Activated naive CD8-positive, alpha-beta T cell treated with anti-CD3 and anti-CD28 coated beads, Interleukin-2, amount 10 ng/mL, durations not matched to agents 7 days and 5 days (primary cell): ENCODE measurements around the gene ARSI. TPM values are rescaled to one million over a fixed set of nuclear protein-coding genes. Genes with fewer than 3 reads are reported as not detected.

Experiments
- ATAC-seq: fragments of 150-1000 bp; cut with Tn5 transposase; one replicate; pipeline ENCODE4 v1.10.0; 2021; ENCODE audit warnings: low read depth, moderate library complexity
- POLR2A ChIA-PET: fragments of 350-600 bp; sonication (Branson Sonifier 250); formaldehyde crosslinking; loops from one replicate; lab custom pipeline; 2021; ENCODE audit warnings: antibody characterized with exemption; lab: Charles Lee
- DNase-seq: peaks from one replicate; pipeline ENCODE4 v3.0.0; 2021
- H3K27ac Mint-ChIP-seq: one replicate; pipeline ENCODE4 v1.8.0; 2022; ENCODE audit warnings: mild to moderate bottlenecking, mixed read lengths
- H3K27me3 Mint-ChIP-seq: one replicate; pipeline ENCODE4 v1.8.0; 2022; ENCODE audit warnings: mild to moderate bottlenecking, moderate library complexity, mixed read lengths
- H3K36me3 Mint-ChIP-seq: one replicate; pipeline ENCODE4 v1.8.0; 2021; ENCODE audit warnings: mild to moderate bottlenecking, mixed read lengths
- H3K4me1 Mint-ChIP-seq: one replicate; pipeline ENCODE4 v1.8.0; 2021; ENCODE audit warnings: mixed read lengths
- H3K4me3 Mint-ChIP-seq: one replicate; pipeline ENCODE4 v1.8.0; 2022; ENCODE audit warnings: mild to moderate bottlenecking, moderate library complexity, mixed read lengths
- H3K9me3 Mint-ChIP-seq: one replicate; pipeline ENCODE4 v1.8.0; 2021; ENCODE audit warnings: mixed read lengths
- total RNA-seq, 2 experiments: library from RNA; stranded (reverse); gene quantifications; one replicate each; pipeline ENCODE4 v1.2.3, GENCODE V29; 2021

ARSI gene
- total RNA-seq, 2 experiments from 2014 or later: not detected

DNA sequence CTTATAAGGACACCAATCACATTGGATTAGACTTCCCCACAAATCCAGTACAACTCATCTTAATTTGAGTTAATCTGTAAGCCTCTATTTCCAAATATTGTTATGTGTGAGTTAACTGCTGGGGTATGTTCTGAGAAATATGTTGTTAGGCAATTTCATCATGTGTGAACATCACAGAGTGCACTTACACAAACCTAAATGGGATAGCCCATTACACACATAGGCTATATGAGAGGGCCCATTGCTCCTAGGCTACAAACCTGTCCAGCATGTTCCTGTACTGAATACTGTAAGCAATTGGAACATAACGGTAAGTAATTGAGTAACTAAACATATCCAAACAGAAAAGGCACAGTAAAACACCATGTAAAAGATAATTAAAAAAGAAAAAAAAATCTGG lies 19.1 kb upstream of the ARSI start:
- no peak for ATAC-seq
- Mint-ChIP-seq H3K27me3 (peaks cover 17% of the 10 kb centered on the region), H3K9me3 (peaks cover 2% of the 10 kb centered on the region), H3K4me3 (no peak overlapping the region), H3K36me3 (no peaks in the 10 kb centered on the region), H3K27ac (no peak overlapping the region), H3K4me1 (peaks cover 2% of the 10 kb centered on the region)
- no peak for DNase-seq
- POLR2A ChIA-PET: no interaction called here

DNA sequence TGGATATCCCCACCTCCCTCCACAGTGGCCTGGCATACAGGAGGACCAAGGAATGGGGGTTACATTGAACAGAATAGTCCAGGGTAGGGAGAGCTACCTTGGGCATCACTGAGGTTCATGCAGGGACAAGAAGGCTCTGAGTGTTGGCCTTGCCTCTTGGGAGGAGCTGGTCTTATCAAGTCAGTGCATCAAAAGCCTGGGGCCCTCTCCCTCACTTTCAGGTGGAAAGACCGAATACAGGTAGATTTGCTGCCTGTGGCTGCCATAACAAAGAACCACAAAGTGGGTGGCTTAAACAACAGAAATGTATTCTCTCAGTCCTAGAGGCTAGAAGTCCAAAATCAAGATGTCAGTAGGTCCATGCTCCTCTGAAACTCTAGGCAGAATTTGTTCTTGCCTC lies 18.5 kb upstream of the ARSI start:
- H3K4me3 Mint-ChIP-seq: no peak overlapping the region
- H3K4me1 Mint-ChIP-seq: peaks cover 2% of the 10 kb centered on the region
- peaks cover 2% of the 10 kb centered on the region for H3K9me3 Mint-ChIP-seq
- H3K36me3 Mint-ChIP-seq: no peaks in the 10 kb centered on the region
- POLR2A ChIA-PET: no interaction called here
- DNase-seq (no peak), ATAC-seq (no peak)
- H3K27me3 Mint-ChIP-seq: peaks cover 17% of the 10 kb centered on the region
- no peak overlapping the region for H3K27ac Mint-ChIP-seq

DNA sequence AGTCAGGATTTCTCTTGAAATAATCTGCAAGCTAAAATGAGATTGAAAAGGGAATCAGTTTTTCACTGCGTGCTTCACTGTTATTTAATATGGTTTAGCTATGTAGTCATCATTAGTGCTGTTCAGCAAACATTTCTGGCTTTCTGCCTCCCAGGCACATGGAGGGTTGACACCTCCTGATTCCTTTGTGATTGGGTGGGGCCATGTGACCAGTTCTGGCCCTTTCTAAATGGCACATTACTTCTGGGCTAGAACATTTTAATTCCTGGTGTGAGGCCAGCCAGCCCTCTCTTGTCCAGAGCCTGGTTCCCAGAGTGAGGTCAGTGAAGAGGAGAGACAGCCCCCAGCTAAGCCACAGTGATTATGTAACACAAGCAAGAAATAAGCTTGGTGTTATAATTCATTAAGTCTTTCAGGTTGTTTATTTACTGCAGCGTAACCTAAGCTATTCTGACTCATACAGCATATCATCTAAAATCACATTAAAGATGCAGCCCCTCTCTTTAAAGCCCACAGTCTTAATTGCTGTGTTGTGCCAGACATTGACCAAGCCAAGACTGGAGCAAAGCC lies 17.4 kb upstream of the ARSI start:
- H3K27ac Mint-ChIP-seq: no peak overlapping the region
- H3K4me3 Mint-ChIP-seq: no peak overlapping the region
- H3K9me3 Mint-ChIP-seq: peaks cover 2% of the 10 kb centered on the region
- H3K36me3 Mint-ChIP-seq: no peaks in the 10 kb centered on the region
- H3K27me3 Mint-ChIP-seq: peaks cover 19% of the 10 kb centered on the region
- no peak for ATAC-seq
- POLR2A ChIA-PET: no interaction called here
- no peak for DNase-seq
- H3K4me1 Mint-ChIP-seq: peaks cover 2% of the 10 kb centered on the region

- H3K4me3 Mint-ChIP-seq: no peak overlapping the region
- DNase-seq (no peak), ATAC-seq (no peak)
- H3K27ac Mint-ChIP-seq: peak overlapping the region; percentile 33
- H3K36me3 Mint-ChIP-seq: no peaks in the 10 kb centered on the region
- peaks cover 2% of the 10 kb centered on the region for H3K9me3 Mint-ChIP-seq
- peaks cover 18% of the 10 kb centered on the region for H3K27me3 Mint-ChIP-seq
- peaks cover 2% of the 10 kb centered on the region for H3K4me1 Mint-ChIP-seq
- POLR2A ChIA-PET: no interaction called here
Observed at GRCh38 chr5:150319484-150319790, 16.7 kb upstream of the ARSI start.

DNA sequence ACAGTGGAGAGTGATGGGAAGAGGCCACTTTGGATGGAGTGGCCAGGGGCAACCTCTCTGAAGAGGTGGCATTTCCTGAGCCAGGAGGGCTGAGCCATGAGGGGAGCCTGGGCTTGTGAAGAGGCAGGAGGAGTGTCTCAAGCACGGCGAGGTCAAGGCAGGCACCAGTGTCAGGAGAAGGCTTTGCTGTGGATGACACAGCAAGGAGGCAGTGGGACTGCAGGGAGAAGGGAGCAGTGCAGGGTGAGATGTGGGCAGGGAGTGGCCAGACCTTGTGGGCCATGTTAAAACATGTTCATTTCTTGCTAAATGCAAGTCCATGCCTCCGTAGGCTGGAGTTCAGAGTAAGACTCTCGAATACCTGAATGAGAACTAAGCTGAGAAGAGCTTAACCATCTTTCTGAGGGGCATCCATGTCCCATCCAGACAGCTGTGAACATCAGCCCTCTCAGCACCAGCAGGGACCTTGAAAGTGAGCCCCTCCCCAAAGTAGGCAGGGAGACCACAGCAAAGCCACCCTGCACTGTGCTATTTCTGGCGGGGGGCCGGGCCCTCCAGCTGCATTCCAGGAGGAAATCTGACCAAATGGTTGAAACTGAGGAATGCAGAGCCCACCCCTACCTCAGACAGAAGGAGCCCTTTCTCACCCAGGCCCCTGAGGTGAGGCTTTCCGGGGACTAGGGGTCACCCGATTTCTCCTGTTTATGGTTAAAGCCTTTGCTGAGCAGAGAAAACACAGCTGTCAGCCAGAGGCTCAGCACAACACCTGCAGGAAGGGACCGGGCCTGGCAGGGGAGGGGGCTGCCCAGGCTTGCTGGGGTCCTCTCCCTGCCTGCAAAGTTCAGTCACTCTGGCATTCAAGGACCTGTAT lies 16.1 kb upstream of the ARSI start:
- POLR2A ChIA-PET: no interaction called here
- ATAC-seq: no peak

GRCh38 chr5:150317048-150318003 lies 14.6 kb upstream of the ARSI start:
- no peak for DNase-seq
- POLR2A ChIA-PET: no interaction called here
- peaks cover 18% of the 10 kb centered on the region for H3K27me3 Mint-ChIP-seq
- no peak overlapping the region for H3K27ac Mint-ChIP-seq
- H3K4me1 Mint-ChIP-seq: peaks cover 4% of the 10 kb centered on the region
- no peaks in the 10 kb centered on the region for H3K36me3 Mint-ChIP-seq
- no peak overlapping the region for H3K4me3 Mint-ChIP-seq
- ATAC-seq: no peak
- H3K9me3 Mint-ChIP-seq: peaks cover 2% of the 10 kb centered on the region

More for the DNA sequence above, 16.1 kb upstream of the ARSI start:
- no peak for DNase-seq
- H3K27ac Mint-ChIP-seq: no peak overlapping the region
- H3K4me3 Mint-ChIP-seq: no peak overlapping the region
- peaks cover 18% of the 10 kb centered on the region for H3K27me3 Mint-ChIP-seq
- H3K36me3 Mint-ChIP-seq: no peaks in the 10 kb centered on the region
- peaks cover 2% of the 10 kb centered on the region for H3K4me1 Mint-ChIP-seq
- peaks cover 2% of the 10 kb centered on the region for H3K9me3 Mint-ChIP-seq

DNA sequence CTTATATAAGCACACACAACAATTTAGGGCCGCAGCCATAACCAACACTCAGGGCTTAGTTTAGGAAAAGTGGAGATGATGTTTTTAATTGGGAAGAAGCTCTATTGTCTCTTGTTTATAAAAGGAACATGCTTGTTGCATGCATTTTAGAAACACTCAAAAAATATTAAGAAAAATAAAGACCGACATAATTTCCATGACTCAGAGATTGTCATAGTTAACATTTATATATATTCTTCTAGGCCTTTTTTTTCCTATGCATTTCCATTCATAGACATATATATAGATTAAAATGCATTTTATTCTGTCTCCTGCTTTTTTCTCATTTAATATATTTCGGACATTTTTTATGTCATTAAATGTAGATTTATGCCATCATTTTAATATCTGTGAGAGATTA lies 13.6 kb upstream of the ARSI start:
- Mint-ChIP-seq H3K27ac (no peak overlapping the region), H3K4me3 (no peak overlapping the region), H3K36me3 (no peaks in the 10 kb centered on the region), H3K27me3 (peaks cover 18% of the 10 kb centered on the region), H3K9me3 (no peaks in the 10 kb centered on the region), H3K4me1 (peaks cover 2% of the 10 kb centered on the region)
- POLR2A ChIA-PET: interaction anchor here (0.7 kb wide), 1 partner anchor 34 kb away, joined by 3 read pairs; no protein-coding TSS in a partner anchor
- DNase-seq (no peak), ATAC-seq (no peak)

GRCh38 chr5:150315245-150315644 lies 12.5 kb upstream of the ARSI start:
- Mint-ChIP-seq H3K4me1 (peaks cover 2% of the 10 kb centered on the region), H3K4me3 (no peak overlapping the region), H3K9me3 (no peaks in the 10 kb centered on the region), H3K27me3 (peaks cover 16% of the 10 kb centered on the region), H3K36me3 (no peaks in the 10 kb centered on the region), H3K27ac (no peak overlapping the region)
- no peak for DNase-seq
- ATAC-seq: no peak
- POLR2A ChIA-PET: no interaction called here

- Mint-ChIP-seq H3K27ac (no peak overlapping the region), H3K27me3 (peaks cover 10% of the 10 kb centered on the region), H3K9me3 (no peaks in the 10 kb centered on the region), H3K4me1 (peaks cover 2% of the 10 kb centered on the region), H3K36me3 (no peaks in the 10 kb centered on the region), H3K4me3 (no peak overlapping the region)
- ATAC-seq (no peak), DNase-seq (no peak)
- POLR2A ChIA-PET: interaction anchor here (0.6 kb wide), 1 partner anchor 895 kb away, joined by 3 read pairs; no protein-coding TSS in a partner anchor
Observed at GRCh38 chr5:150313921-150314716, 11.4 kb upstream of the ARSI start.

DNA sequence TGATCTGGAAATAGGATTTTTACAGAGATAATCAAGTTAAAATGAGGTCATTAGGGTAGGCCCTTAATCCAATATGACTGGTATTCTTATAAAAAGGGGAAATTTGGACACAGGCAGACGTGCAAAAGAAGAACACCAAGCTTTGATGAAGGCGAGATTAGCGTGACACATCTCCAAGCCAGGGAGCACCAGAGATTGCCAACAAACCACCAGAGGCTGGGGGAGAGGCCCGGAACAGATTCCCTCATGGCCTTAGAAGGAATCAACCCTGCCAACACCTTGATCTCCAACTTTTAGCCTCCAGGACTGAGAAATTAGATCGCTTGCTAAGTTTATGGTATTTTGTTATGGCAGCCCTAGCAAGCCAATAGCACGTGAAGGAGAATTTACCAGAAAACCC lies 10.8 kb upstream of the ARSI start:
- Mint-ChIP-seq H3K4me1 (peaks cover 2% of the 10 kb centered on the region), H3K36me3 (no peaks in the 10 kb centered on the region), H3K27ac (no peak overlapping the region), H3K4me3 (no peak overlapping the region), H3K27me3 (peaks cover 7% of the 10 kb centered on the region), H3K9me3 (no peaks in the 10 kb centered on the region)
- no peak for DNase-seq
- POLR2A ChIA-PET: no interaction called here
- no peak for ATAC-seq

DNA sequence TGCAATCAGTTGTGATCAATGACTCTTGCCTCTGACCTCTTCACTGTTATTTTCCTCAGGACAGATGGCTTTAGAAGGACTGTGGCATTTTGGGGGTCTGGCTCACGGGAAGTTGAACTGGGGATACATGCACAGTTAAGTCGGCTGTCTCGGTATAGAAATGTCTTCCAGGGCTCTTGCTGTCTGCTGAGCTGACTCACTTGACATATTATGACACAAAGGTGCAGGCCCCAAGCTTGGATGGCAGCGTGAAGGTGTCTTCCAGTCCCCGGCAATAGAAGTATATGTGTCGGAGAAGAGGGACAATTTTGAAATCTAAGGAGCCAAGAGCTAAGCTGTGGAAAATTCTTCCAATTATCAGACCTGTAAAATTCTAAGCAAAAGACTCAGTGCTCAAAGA lies 9.8 kb upstream of the ARSI start:
- H3K4me3 Mint-ChIP-seq: no peak overlapping the region
- peaks cover 2% of the 10 kb centered on the region for H3K4me1 Mint-ChIP-seq
- no peaks in the 10 kb centered on the region for H3K36me3 Mint-ChIP-seq
- no peak overlapping the region for H3K27ac Mint-ChIP-seq
- POLR2A ChIA-PET: no interaction called here
- peaks cover 7% of the 10 kb centered on the region for H3K27me3 Mint-ChIP-seq
- DNase-seq (no peak), ATAC-seq (no peak)
- no peaks in the 10 kb centered on the region for H3K9me3 Mint-ChIP-seq

DNA sequence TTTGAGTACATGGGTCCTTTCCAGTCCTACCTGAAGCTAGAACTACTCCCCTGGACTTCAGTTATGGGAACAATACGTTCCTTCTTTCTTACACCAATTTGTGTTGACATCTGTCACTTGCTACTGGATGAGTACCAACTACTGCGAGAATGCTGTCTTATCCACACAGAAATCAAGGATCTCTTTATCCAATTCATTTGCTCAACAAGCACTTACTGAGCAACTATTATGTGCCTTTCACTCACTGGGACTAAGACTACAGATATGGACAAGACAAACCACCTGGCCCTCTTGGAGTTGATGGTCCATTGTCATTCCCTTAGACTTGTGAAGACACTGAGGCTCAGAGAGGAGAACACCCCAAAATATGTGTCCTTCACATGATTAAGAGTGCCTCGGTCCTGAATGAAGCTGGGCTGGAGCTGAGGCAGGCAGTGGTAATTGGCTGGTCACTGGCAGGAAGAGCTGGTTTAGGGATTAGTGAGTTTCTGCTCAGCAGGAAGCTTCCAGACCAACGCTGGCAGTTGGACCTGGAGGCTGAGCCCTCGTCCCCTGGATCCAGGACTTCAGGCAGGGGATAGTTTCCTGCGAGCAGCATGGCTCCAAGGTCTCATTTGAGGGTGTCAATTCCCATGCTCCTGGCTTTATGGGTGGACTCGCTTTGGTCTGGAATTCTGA lies 8.4 kb upstream of the ARSI start:
- peaks cover 7% of the 10 kb centered on the region for H3K27me3 Mint-ChIP-seq
- peaks cover 2% of the 10 kb centered on the region for H3K4me1 Mint-ChIP-seq
- no peak overlapping the region for H3K27ac Mint-ChIP-seq
- ATAC-seq (no peak), DNase-seq (no peak)
- H3K36me3 Mint-ChIP-seq: no peaks in the 10 kb centered on the region
- no peak overlapping the region for H3K4me3 Mint-ChIP-seq
- POLR2A ChIA-PET: no interaction called here
- no peaks in the 10 kb centered on the region for H3K9me3 Mint-ChIP-seq
